Stimulated activated CD8-positive, alpha-beta memory T cell treated with anti-CD3 and anti-CD28 coated beads, Interleukin-7, amount 100 ng/mL, for 1 hour (primary cell): ENCODE data around the gene CEP135.
"Not testable (repeated sequence)": the region's sequence is repeated elsewhere in the genome, so short reads cannot be mapped to it uniquely, and the experiment has no call there.

ENCODE experiments used
- DNase-seq, 2 donors: peaks; one replicate each; pipeline ENCODE4 v3.0.0-alpha.2; 2020; ENCODE audit warnings: low read depth in 2 of 2

Gene CEP135, protein sequence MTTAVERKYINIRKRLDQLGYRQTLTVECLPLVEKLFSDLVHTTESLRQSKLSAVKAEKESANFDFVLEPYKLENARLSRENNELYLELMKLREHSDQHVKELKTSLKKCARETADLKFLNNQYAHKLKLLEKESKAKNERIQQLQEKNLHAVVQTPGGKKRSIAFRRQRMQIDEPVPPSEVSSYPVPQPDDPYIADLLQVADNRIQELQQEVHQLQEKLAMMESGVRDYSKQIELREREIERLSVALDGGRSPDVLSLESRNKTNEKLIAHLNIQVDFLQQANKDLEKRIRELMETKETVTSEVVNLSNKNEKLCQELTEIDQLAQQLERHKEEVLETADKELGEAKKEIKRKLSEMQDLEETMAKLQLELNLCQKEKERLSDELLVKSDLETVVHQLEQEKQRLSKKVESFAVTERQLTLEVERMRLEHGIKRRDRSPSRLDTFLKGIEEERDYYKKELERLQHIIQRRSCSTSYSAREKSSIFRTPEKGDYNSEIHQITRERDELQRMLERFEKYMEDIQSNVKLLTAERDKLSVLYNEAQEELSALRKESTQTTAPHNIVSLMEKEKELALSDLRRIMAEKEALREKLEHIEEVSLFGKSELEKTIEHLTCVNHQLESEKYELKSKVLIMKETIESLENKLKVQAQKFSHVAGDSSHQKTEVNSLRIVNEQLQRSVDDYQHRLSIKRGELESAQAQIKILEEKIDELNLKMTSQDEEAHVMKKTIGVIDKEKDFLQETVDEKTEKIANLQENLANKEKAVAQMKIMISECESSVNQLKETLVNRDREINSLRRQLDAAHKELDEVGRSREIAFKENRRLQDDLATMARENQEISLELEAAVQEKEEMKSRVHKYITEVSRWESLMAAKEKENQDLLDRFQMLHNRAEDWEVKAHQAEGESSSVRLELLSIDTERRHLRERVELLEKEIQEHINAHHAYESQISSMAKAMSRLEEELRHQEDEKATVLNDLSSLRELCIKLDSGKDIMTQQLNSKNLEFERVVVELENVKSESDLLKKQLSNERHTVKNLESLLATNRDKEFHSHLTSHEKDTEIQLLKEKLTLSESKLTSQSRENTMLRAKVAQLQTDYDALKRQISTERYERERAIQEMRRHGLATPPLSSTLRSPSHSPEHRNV

DNA sequence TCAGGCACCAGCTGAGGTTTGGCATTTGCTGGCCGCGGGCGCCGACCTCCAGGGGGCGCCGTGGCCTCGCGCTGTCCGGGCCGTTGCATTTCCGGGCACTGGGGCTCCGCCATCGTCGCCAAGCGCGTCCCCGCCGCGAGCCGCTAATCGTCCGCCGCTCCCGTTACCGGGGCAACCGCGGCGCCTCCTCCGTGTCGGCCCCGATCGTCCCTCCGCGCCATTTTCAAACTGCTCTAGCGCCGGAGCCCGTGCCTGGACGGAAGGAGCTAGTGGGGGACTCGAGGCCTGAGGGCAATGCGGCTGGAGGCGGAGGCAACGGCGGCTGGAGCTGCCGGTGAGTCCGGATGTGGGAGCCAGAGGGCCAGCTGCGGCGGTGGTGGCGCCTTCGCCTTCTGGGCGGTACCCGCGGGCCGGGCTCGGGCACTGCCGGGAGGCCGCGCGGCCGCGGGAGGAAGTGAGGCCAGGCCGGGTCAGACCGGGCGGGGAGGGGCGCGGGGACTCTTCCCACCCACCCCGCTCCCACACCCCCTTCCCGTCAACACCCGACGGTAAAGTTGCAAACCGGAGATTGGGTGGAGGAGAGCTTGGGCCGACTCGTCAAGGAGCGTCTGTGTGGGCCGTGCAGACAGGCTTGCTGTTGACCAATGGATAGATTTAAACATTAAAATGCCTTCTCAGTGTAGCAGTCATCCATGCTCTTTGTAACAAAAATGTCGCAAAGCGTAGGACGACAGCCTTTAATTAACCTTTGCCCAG is at the start of gene CEP135:
Gene CEP135 (plus strand): TSS at position 220 of the 756 bp plus-strand sequence. CDS start 3,186 bp downstream, outside the sequence.
- DNase-seq = peak; percentile 81 to 86

GRCh38 chr4:55902677-55903076 is 46.1 kb upstream of the CEP135 start:
- no peak for DNase-seq

GRCh38 chr4:55903577-55903976 is 45.2 kb upstream of the CEP135 start:
- DNase-seq = no peak

- DNase-seq = no peak
Measured at GRCh38 chr4:55904576-55904975, 44.2 kb upstream of the CEP135 start.

DNA sequence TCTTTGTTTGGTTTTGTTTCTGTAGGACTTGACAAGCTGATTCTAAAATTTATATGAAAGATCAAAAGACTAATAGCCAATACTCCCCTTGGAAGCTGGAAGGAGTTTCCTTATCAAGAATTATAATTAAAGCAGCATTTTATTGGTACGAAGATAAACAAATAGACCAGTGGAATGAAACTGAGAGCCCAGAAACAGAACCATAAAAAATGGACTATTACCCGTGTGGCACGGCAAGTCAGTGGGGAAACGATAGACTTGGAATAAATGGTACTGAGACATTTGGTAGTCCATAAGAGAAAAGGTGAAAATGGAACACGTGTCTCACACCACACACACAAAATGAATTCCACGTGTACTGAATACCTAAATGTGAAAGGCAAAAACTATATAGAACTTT is 42.4 kb upstream of the CEP135 start:
- no peak for DNase-seq

- no peak for DNase-seq
Measured at GRCh38 chr4:55906989-55907388, 41.8 kb upstream of the CEP135 start.

DNA sequence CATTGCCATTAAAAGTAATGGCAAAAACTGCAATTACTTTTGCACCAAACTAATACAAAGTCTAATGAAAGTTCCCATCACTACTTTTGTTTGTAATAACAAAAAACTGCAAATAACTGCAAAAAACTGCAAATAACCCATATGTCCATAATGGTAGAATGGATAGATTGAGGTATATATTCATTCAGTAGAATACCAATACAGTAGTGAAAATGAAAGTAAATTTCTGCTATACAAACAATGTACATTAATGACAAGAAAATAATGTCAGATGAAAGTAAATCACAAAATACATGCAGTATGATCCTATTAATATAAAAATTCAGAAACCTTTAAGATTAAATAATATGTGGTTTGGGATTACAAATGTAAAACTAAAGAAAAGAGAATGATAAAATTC is 41.3 kb upstream of the CEP135 start:
- DNase-seq = no peak

DNA sequence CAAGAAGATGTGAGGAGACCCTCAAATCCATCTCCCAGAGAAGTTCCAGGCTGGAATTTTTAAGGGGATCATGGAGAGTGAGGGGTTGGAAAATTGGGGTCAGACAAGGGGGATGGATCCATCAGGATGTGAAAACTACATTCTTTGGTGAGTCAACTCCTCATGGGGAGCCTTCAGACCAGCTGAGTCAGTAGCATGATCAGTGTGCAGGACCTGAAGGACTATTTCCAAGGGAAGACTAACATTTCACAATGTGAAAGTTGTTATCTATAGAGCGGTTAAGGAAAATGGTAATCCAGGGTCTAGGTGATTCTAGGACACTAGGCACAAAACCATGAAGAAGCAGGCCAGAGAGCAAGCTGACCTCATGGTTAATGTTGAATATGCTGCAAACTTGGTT is 38.6 kb upstream of the CEP135 start:
- no peak for DNase-seq

DNA sequence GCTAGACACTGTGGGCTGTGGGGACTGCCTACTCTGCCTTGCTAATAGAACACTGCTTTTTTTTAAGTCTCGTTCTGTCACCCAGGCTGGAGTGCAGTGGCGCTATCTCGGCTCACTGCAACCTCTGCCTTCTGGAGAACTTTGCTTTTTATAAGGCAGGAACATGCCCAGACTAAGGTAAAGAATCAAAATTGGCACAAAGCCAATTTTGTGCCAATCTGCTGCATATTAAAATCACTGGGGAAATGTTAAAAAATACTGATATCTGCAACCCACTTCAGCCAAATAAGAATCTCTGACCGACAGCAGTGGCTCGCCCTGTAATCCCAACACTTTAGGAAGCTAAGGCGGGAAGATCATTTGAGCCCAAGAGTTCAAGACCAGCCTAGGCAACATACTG is 36.5 kb upstream of the CEP135 start:
- DNase-seq = no peak

GRCh38 chr4:55920571-55920970 is 28.2 kb upstream of the CEP135 start:
- no peak for DNase-seq

DNA sequence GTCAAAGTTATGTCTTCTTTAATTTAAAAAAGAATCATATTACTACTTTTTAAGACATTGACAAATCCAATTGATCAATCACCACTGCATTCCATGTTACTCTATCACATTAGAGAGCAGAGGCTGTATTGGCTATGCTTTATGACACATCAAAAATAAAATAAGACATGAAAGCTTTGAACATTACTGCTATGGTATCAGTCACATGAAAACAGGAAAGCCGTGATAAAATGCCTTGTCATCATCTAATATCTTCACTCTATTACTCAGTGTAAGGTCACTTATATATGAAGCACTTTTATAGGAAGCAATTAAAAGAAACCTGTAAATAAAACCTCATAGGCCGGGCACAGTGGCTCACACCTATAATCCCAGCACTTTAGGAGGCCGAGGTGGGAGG is 27.7 kb upstream of the CEP135 start:
- DNase-seq = no peak

DNA sequence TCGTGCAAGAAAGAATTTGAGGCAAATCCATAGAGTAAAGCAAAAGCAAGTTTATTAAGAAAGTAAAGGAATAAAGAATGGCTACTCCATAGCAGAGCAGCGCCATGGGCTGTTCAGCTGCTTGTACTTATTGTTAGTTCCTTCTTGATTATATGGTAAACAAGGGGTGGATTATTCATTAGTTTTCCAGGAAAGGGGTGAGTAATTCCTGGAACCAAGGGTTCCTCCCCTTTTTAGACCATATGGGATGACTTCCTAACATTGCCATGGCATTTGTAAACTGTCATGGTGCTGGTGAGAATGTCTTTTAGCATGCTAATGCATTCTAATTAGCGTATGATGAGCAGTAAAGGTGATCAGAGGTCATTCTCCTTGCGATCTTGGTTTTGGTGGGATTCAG is 23.5 kb upstream of the CEP135 start:
- DNase-seq = no peak

DNA sequence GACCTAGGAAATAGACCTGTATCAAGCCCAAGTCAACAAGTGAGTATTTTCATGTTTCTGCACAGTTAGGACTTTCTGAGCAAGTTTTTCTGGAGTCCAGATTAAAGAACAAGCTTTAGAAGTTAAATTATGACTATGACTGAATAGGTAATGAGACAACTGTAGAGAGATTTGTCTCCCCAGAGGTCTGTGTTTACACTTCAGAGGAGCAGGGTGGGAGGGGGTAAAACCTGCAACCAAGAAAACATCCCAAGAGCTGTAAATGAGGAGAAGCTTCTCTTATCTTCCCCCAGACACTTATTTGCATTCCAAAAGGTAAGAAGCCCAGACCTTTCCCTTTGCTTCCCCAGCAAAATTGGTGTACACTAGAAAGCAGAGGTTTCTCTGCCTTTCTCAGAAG is 22.1 kb upstream of the CEP135 start:
- no peak for DNase-seq

DNA sequence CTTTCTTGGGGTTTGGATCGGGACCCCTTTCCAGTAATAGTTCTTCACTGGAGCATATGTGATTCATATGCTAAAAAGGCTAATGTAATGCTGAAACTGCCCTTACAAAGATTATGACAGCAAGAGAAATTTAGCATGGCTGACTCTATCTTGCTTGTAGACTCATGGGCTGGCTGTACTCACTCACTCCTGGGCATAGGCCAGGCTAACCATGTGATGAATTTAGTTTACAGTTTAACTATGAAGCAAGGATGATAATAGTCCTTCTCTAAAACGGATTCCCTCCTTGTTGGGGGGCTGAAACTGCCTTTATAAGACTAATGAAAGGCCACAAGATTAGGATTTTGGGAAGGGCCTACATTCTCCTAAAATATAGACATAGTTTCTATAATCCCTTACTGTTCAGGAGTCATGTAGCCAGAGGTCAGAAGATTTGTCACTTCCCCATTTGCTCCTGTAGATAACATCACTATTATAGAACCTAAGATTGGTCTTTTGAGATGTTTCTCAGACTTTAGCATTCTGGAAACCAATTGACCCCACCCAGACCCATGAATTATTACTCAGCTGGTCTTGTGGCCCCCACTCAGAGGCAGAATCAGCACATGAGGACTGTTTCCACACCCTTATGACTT is 20.8 kb upstream of the CEP135 start:
- no peak for DNase-seq

- no peak for DNase-seq
Measured at GRCh38 chr4:55928846-55929245, 19.9 kb upstream of the CEP135 start.

DNA sequence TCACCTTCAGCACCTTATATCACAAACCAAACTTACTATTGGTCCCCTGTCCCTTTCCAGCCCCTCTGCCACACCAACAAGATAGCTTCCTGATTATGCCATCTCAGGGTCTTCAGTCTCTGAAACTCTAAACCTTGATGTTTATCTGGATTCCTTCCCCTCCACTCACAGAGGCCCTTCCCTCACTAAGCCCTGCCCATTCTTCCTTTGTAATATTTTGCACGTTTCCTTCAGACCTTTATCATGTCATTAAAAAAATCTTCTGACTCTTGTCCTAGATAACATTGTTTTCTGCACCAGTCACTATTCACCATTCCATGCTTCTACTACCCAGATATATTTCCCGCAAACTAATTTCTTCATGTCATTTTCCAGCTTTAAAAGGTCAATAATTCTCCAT is 17.7 kb upstream of the CEP135 start:
- DNase-seq = no peak

- DNase-seq = no peak
Measured at GRCh38 chr4:55931833-55932232, 16.9 kb upstream of the CEP135 start.

DNA sequence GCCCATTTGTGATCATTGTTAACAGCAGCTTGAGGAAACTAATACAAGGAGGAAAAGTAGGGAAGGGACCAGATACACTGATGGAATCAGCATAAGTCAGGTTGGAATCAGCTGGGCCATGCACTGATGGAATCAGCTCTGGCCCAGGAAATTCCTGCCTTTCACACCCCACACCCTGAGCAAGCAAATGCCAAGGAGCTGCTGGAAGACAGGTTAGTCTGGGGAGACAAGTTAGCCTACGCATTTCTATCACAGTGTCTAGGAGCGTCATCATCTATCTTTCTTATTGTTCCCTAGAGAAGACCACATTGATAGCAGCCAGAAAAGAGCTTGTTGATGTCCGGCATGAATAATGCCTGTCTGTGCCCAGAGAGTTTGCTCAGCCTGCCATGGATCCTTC is 16.2 kb upstream of the CEP135 start:
- DNase-seq = no peak

DNA sequence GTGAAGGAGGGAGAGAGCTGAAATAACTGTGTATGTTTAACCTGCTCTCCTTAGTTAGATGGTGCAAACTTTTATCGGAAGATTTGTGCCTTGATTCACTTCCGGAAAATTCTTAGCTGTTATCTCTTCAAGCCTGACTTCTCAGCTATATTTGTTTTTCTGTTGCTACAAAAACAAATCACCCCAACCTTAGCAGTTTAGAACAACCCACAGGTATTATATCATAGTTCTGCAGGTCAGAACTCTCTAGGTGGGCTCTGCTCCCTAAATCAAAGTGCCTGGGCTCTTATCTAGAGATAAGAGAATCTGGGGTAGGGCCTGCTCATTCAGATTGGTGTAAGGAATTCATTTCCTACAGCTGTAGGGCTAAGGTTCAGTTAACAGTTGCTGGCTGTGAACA is 15.1 kb upstream of the CEP135 start:
- no peak for DNase-seq

- not testable (repeated sequence) for DNase-seq
Measured at GRCh38 chr4:55935907-55936306, 12.8 kb upstream of the CEP135 start.

DNA sequence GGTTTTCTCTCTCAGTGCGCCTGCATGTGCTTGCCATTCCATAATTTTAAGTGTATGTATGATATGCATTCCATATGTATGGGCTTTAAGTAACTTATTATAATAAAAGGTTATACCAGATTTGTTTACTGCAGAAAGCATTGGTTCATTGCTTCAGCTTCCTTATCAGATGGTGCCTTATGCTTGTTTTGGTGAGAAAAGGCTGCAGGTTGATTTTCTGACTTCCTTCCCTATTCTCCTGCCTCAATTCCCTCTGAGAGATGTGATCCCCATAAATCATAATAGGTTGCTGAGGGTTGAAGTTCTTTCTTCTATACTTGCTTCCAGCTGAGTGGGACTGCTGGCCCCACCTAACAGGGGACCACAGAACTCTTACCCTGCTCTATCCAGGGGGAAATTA is 10.3 kb upstream of the CEP135 start:
- no peak for DNase-seq
